Neural progenitor cell (in vitro differentiated cells): ENCODE measurements around the gene PCGF5. TPM values are rescaled to one million over a fixed set of nuclear protein-coding genes. Genes with fewer than 3 reads are reported as not detected.

Source experiments
- DNase-seq: peaks from one replicate; pipeline ENCODE4 v3.0.0-alpha.2; 2016; ENCODE audit warnings: low spot score
- H2AFZ ChIP-seq: fragments of 200-600 bp; sonication (generic); replicated peaks from 2 replicates; pipeline ENCODE4 v1.6.1; 2016; ENCODE audit warnings: antibody characterized with exemption
- H3F3A ChIP-seq: fragments of 200-600 bp; sonication (generic); 2 replicates; pipeline ENCODE4 v1.6.1; 2016; ENCODE audit warnings: antibody characterized with exemption, low read depth
- H3K27ac ChIP-seq: fragments of 200-600 bp; sonication (generic); 2 replicates; pipeline ENCODE4 v1.5.1; 2016; ENCODE audit warnings: mild to moderate bottlenecking
- H3K27me3 ChIP-seq: fragments of 200-600 bp; sonication (generic); 2 replicates; pipeline ENCODE4 v1.6.1; 2016; ENCODE audit warnings: mild to moderate bottlenecking, moderate library complexity
- H3K36me3 ChIP-seq: fragments of 200-600 bp; sonication (generic); 2 replicates; pipeline ENCODE4 v1.5.1; 2016
- H3K4me1 ChIP-seq: fragments of 200-600 bp; sonication (generic); 2 replicates; pipeline ENCODE4 v1.6.1; 2016; ENCODE audit warnings: mixed run types
- H3K4me2 ChIP-seq: fragments of 200-600 bp; sonication (generic); 2 replicates; pipeline ENCODE4 v1.6.1; 2016
- H3K4me3 ChIP-seq: fragments of 200-600 bp; sonication (generic); 2 replicates; pipeline ENCODE4 v1.5.1; 2016
- H3K79me2 ChIP-seq: fragments of 200-600 bp; sonication (generic); 2 replicates; pipeline ENCODE4 v1.6.1; 2016; ENCODE audit warnings: low read depth
- H3K9ac ChIP-seq: fragments of 200-600 bp; sonication (generic); 2 replicates; pipeline ENCODE4 v1.6.1; 2016
- H3K9me3 ChIP-seq: fragments of 200-600 bp; sonication (generic); 2 replicates; pipeline ENCODE4 v1.5.1; 2016; ENCODE audit warnings: low read depth
- H4K20me1 ChIP-seq: fragments of 200-600 bp; sonication (generic); 2 replicates; pipeline ENCODE4 v1.6.1; 2016; ENCODE audit warnings: low read depth
- H3K27ac Mint-ChIP-seq: 3 replicates; pipeline ENCODE4 v1.8.0; 2021; ENCODE audit warnings: mixed read lengths
- H3K27me3 Mint-ChIP-seq: 2 replicates; pipeline ENCODE4 v1.8.0; 2022; ENCODE audit warnings: low read depth, mild to moderate bottlenecking, inconsistent platforms, moderate library complexity, mixed read lengths; ENCODE audit not compliant: insufficient read depth
- H3K36me3 Mint-ChIP-seq: 3 replicates; pipeline ENCODE4 v1.8.0; 2021; ENCODE audit warnings: mixed read lengths
- H3K4me1 Mint-ChIP-seq: 3 replicates; pipeline ENCODE4 v1.8.0; 2021; ENCODE audit warnings: mixed read lengths
- H3K4me3 Mint-ChIP-seq: 3 replicates; pipeline ENCODE4 v1.8.0; 2021; ENCODE audit warnings: mild to moderate bottlenecking, moderate library complexity, mixed read lengths
- H3K9me3 Mint-ChIP-seq: 3 replicates; pipeline ENCODE4 v1.8.0; 2020; ENCODE audit warnings: mixed read lengths
- CTCF ChIP-seq: fragments of 200-600 bp; sonication (generic); IDR thresholded peaks from 2 replicates; pipeline ENCODE4 v1.5.1; 2017; ENCODE audit warnings: antibody characterized with exemption, mild to moderate bottlenecking
- EZH2 ChIP-seq: fragments of 200-600 bp; sonication (generic); IDR thresholded peaks from 2 replicates; pipeline ENCODE4 v1.6.1; 2017; ENCODE audit warnings: antibody characterized with exemption, mild to moderate bottlenecking, moderate library complexity
- EZH2phosphoT487 ChIP-seq: fragments of 200-600 bp; sonication (generic); IDR thresholded peaks from 2 replicates; pipeline ENCODE4 v1.6.1; 2017; ENCODE audit warnings: antibody characterized with exemption
- total RNA-seq: library from RNA; depleted of rRNA; stranded (reverse); fragments of >200 nt; gene quantifications from 2 replicates; pipeline ENCODE4 v1.2.3, GENCODE V29; 2015; ENCODE audit warnings: low replicate concordance

PCGF5 gene
- total RNA-seq, 1 donor from 2014 or later = 6.1 TPM

GRCh38 chr10:91194497-91195179, 25.8 kb upstream of the PCGF5 start:
- Histone ChIP-seq H3K36me3 (no peaks in the 10 kb centered on the region), H3K27ac (no peak overlapping the region), H2AFZ (no peak overlapping the region), H4K20me1 (no peaks in the 10 kb centered on the region), H3F3A (no peaks in the 10 kb centered on the region), H3K79me2 (no peaks in the 10 kb centered on the region), H3K27me3 (no peaks in the 10 kb centered on the region), H3K9ac (no peak overlapping the region), H3K4me2 (no peak overlapping the region), H3K4me1 (no peaks in the 10 kb centered on the region), H3K4me3 (no peak overlapping the region), H3K9me3 (no peaks in the 10 kb centered on the region)
- H3K4me1 Mint-ChIP-seq = peaks cover 12% of the 10 kb centered on the region
- H3K27ac Mint-ChIP-seq = no peak overlapping the region
- H3K4me3 Mint-ChIP-seq = no peak overlapping the region
- H3K27me3 Mint-ChIP-seq = no peaks in the 10 kb centered on the region
- H3K36me3 Mint-ChIP-seq = peaks cover 2% of the 10 kb centered on the region
- no peak for DNase-seq
- TF ChIP-seq CTCF (no peak), EZH2phosphoT487 (no peak), EZH2 (no peak)
- H3K9me3 Mint-ChIP-seq = no peaks in the 10 kb centered on the region

GRCh38 chr10:91196268-91197048, 24.0 kb upstream of the PCGF5 start:
- Histone ChIP-seq H3K9me3 (no peaks in the 10 kb centered on the region), H3K4me1 (no peaks in the 10 kb centered on the region), H3K9ac (no peak overlapping the region), H3F3A (no peaks in the 10 kb centered on the region), H3K27me3 (no peaks in the 10 kb centered on the region), H3K4me3 (no peak overlapping the region), H3K79me2 (no peaks in the 10 kb centered on the region), H3K4me2 (no peak overlapping the region), H2AFZ (no peak overlapping the region), H4K20me1 (no peaks in the 10 kb centered on the region), H3K27ac (no peak overlapping the region), H3K36me3 (no peaks in the 10 kb centered on the region)
- TF ChIP-seq CTCF = no peak
- no peak for TF ChIP-seq EZH2phosphoT487
- TF ChIP-seq EZH2 = no peak
- Mint-ChIP-seq H3K27ac (peak overlapping the region; percentile 80), H3K4me1 (peaks cover 12% of the 10 kb centered on the region), H3K36me3 (no peaks in the 10 kb centered on the region), H3K27me3 (no peaks in the 10 kb centered on the region), H3K9me3 (no peaks in the 10 kb centered on the region), H3K4me3 (no peak overlapping the region)
- no peak for DNase-seq

GRCh38 chr10:91197127-91197526, 23.3 kb upstream of the PCGF5 start:
- Mint-ChIP-seq H3K27me3 (no peaks in the 10 kb centered on the region), H3K36me3 (no peaks in the 10 kb centered on the region), H3K27ac (peak overlapping the region; percentile 80), H3K4me3 (no peak overlapping the region), H3K9me3 (no peaks in the 10 kb centered on the region), H3K4me1 (peaks cover 12% of the 10 kb centered on the region)
- Histone ChIP-seq H3K4me1 (no peaks in the 10 kb centered on the region), H3K27me3 (no peaks in the 10 kb centered on the region), H4K20me1 (no peaks in the 10 kb centered on the region), H2AFZ (no peak overlapping the region), H3K4me2 (no peak overlapping the region), H3K79me2 (no peaks in the 10 kb centered on the region), H3K27ac (no peak overlapping the region), H3F3A (no peaks in the 10 kb centered on the region), H3K4me3 (no peak overlapping the region), H3K9ac (no peak overlapping the region), H3K9me3 (no peaks in the 10 kb centered on the region), H3K36me3 (no peaks in the 10 kb centered on the region)
- TF ChIP-seq EZH2phosphoT487 = no peak
- no peak for TF ChIP-seq EZH2
- no peak for TF ChIP-seq CTCF
- DNase-seq = peak; percentile 4
